HG03558 (cell line): Measurements from ENCODE around the gene GOLGA7B.
"Not testable (repeated sequence)": the region's sequence is repeated elsewhere in the genome, so short reads cannot be mapped to it uniquely, and the experiment has no call there.

Experiments used
- ATAC-seq: cut with Tn5 transposase; IDR thresholded peaks from one replicate; pipeline ENCODE4 v1.9.1; 2021; ENCODE audit warnings: moderate number of reproducible peaks; ENCODE audit not compliant: unreplicated experiment; ENCODE audit errors: extremely low read depth

The GOLGA7B gene

GRCh38 chr10:97830064-97830463 lies 19.6 kb upstream of the GOLGA7B start:
- ATAC-seq: no peak

DNA sequence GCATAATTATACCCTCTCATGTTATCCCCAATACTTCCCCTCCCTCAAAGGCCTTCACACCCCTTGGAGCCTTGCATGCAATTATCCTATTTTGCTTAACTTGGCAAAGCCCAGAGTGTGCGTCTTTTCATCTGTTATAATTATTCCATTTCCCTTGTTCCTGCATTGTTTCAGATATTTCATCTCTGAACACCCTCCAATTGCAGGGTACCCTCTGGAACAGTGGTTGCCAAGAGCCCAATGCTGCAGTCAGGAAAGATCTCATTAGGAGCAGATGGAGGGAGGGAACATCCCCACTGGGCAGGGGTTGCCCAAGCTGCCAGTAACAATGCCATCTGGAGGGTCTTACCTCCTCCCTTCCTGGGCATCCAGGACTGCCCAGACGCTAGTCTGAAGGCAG lies 18.4 kb upstream of the GOLGA7B start:
- ATAC-seq: no peak

DNA sequence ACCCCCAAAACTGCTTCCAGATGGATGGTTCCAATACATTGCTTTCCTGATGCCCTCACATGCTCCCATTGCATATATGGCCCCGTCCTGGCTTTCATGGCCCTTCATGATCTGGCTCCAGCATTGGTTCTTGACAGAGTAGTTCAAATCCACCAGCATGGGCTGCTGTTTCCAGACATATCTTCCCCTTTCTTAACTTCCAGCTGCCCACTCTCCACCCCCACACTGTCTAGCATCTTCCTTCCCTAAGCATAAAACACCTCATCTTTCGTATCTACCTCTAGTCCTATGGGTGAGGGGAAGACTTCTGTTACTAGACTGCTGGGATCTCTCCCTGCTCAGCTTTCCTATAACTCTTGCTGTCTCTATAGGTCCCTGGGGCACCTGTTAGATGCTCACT lies 13.2 kb upstream of the GOLGA7B start:
- no peak for ATAC-seq

GRCh38 chr10:97838091-97838490 lies 11.6 kb upstream of the GOLGA7B start:
- ATAC-seq: no peak

DNA sequence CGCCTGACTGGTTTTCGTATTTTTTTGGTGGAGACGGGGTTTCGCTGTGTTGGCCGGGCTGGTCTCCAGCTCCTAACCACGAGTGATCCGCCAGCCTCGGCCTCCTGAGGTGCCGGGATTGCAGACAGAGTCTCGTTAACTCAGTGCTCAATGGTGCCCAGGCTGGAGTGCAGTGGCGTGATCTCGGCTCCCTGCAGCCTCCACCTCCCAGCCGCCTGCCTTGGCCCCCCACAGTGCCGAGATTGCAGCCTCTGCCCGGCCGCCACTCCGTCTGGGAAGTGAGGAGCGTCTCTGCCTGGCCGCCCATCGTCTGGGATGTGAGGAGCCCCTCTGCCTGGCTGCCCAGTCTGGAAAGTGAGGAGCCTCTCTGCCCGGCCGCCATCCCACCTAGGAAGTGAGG lies 8.5 kb upstream of the GOLGA7B start:
- ATAC-seq: not testable (repeated sequence)

DNA sequence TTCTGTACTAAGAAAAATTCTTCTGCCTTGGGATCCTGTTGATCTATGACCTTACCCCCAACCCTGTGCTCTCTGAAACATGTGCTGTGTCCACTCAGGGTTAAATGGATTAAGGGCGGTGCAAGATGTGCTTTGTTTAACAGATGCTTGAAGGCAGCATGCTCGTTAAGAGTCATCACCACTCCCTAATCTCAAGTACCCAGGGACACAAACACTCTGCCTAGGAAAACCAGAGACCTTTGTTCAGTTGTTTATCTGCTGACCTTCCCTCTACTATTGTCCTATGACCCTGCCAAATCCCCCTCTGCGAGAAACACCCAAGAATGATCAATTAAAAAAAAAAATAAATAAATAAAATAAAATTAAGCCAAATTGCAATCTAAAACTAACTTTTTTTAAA lies 7.5 kb upstream of the GOLGA7B start:
- not testable (repeated sequence) for ATAC-seq

- ATAC-seq: no peak
These were observed 6.9 kb upstream of the GOLGA7B start for GRCh38 chr10:97842656-97843280.

DNA sequence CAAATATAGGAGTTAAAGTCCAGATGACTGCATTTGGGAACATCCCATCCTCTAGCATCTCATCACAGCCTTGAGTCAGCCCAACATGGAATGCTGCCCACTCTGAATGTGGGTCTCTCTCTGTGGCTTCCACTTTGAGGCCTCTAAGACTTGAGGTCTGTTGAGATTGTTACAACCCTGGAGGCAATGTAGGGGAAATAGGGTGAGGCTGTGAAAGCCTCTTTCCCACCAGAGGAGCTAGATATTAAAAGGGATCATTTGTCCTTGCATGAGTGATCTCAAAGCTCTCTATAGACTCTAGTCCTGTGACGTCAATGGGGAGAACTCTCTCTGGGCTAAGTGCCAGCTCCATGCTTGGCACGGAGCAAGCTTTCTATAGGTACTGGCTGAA lies 6.4 kb upstream of the GOLGA7B start:
- ATAC-seq: no peak

DNA sequence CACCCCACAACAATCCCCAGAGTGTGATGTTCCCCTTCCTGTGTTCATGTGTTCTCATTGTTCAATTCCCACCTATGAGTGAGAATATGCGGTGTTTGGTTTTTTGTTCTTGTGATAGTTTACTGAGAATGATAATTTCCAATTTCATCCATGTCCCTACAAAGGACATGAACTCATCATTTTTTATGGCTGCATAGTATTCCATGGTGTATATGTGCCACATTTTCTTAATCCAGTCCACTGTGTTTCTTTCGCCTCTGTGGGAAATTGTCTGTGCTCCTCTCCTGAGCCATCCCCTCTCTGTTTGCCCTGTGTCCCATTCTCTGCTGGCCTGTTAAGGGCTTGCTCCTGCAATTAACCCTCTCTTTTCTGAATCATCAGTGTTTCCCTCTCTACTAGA lies 5.7 kb upstream of the GOLGA7B start:
- not testable (repeated sequence) for ATAC-seq

- no peak for ATAC-seq
These were observed 5.0 kb upstream of the GOLGA7B start for GRCh38 chr10:97844678-97845077.

- no peak for ATAC-seq
These were observed 448 bp upstream of the GOLGA7B start for GRCh38 chr10:97849103-97849686.

- no peak for ATAC-seq
These were observed 803 bp downstream of the GOLGA7B start for GRCh38 chr10:97850446-97850845.

DNA sequence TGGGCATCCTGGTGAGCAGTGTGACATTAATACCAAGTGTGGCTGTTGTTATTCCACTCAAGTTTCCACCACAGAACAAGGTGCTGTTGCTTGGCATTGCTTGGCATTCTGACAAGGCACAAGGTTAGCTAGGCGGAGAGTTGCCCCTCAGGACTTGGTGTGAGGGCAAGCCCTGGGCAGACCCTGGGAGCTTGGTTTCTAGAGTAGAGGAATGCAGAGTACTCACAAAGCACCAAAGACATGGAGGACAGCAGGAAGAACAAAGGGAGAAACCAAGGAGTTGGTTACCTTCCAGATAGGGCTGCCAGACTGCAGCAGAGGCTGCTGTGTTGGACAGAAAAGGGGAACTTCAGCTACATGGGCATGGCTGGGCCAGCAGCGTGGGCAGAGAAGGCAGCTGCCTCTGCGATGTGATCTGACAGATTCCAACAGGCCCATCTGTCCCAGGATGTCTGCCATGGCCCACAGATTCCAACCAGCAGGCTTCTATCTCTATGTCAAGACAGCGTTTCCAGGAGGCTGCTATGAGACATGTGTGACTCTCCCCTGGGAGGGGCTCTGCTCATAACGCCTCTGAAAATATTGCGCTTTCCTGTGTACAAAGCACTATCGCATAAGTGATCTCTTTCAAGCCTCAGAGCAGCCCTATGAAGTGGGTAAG lies 1.8 kb downstream of the GOLGA7B start:
- ATAC-seq: no peak

- no peak for ATAC-seq
These were observed 2.6 kb downstream of the GOLGA7B start for GRCh38 chr10:97852277-97852676.

DNA sequence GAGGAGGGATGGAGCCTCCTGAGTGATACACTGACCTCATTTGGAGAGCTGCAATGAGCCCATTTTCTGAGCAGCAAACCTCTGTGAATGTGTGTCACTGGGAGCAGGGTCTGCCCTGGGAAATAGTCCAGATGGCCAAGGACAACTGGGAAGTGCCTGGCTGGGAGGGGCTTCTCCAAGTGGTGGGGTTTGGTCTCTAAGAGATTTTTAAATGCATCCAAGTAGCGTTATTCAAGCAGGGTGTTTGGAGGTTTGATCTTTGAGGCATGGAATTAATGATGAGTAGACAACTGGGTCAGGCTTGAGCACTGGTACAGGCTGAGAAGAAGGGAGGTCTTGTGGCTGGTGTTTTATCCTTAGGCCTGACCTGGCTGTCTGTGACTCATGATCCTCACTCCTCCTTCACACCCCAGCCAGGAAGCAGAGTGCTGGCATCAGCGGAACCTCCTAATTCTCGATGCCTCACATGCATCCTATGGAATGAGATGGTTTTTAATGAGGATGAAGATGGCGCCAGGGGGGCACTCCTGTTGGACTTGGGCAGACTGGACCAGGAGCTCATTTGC lies 3.3 kb downstream of the GOLGA7B start:
- no peak for ATAC-seq

DNA sequence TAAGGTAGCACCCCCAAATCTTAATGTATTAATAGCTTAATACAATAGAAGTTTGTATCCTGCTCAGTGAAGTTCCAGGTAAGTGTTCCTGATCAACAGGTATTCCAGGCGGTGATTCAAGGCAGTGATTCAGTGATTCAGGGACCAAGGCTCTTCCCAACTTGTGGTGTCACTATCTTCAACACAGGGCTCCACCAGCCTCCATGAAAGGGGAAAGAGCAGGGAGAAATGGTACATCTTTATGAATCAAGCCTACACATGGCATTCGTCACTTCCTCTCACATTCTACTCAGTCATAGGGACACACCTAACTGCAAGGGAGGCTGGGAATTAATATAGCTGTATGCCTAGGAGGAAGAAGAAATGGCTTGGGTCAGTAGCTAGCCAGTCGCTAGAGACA lies 5.1 kb downstream of the GOLGA7B start:
- ATAC-seq: no peak

- no peak for ATAC-seq
These were observed 8.4 kb downstream of the GOLGA7B start for GRCh38 chr10:97858001-97858439.

DNA sequence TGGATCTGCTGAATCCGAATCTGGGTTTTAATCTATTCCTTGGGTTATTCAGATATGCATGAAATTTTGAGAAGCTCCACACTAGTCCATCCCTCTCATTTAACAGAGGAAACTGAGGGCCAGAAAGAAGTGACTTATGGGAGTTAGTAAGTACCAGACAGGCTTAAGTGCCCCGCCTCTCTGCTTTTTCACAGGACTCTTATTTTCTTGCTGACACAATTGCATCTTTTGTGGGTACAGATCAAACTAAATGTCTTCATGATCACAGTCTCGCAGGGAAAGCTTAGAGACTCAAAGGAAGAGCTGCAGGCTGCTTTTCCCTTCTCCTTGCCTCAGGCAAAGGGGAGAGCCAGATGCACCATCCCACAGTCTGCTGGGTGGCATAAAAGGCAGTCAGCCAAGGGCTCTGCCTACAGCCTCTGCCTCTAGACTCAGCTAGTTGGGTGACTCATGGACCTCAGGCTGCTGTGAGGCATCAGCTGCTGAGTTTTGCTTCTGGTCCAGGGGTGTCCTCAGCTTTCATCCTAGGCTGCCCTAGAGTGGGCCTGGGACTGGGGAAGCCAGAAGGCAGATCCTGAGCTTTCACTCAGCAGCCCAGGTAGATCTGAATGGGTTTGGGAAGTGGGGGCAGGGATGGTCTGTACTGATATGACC lies 11.6 kb downstream of the GOLGA7B start:
- no peak for ATAC-seq

DNA sequence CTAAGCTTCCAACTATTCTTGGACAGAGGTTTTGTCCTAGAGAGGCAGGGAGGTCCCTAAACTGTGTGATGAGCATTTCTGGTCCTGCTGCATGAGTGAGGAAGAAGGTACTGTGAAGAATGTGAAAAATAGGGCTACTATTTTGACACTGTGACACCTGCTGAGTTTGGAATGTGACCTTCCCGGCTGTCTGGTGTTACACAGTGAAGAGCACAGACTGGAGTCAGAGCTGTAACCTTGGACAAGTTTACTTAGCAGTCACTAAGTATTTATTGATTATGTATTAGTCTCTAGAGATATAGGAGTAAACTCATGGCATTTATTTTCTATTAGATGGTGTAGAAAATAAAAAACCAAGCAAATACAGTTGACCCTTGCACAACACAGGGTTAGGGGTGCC lies 12.3 kb downstream of the GOLGA7B start:
- no peak for ATAC-seq

DNA sequence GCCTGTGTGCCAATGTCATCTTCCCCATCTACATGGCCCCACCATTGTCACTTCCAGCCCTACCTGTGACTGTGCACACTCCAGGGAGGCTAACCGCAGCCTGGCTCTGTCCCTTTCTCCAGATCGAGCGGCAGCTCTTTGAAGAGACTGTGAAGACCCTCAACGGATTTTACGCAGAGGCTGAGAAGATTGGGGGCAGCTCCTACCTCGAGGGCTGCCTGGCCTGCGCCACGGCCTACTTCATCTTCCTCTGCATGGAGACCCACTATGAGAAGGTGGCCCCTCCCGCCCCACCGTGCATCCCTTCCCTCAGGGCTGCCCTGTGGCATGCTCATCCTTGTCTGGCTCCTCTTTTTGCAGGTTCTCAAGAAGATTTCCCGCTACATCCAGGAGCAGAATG lies 14.2 kb downstream of the GOLGA7B start:
- no peak for ATAC-seq

- ATAC-seq: no peak
These were observed 15.8 kb downstream of the GOLGA7B start for GRCh38 chr10:97865488-97865887.
